Keratinocyte (primary cell): ENCODE data around the gene TRPC4. TPM values are rescaled to one million over a fixed set of nuclear protein-coding genes. Genes with fewer than 3 reads are reported as not detected.

Experiments
- DNase-seq: peaks from one replicate; pipeline ENCODE4 v3.0.0-alpha.2; 2011; ENCODE audit warnings: low read depth, missing footprints, low spot score
- FAIRE-seq: peaks from 2 replicates; lab custom pipeline; 2011; peaks lifted over from hg19 to GRCh38; lab: Jason Lieb, UNC
- H2AFZ ChIP-seq: 2 replicates; pipeline ENCODE4 v1.6.0; 2012; ENCODE audit warnings: low read length, control low read depth, inconsistent platforms; ENCODE audit not compliant: control insufficient read depth
- H3K27ac ChIP-seq: 2 replicates; pipeline ENCODE4 v1.5.1; 2011; ENCODE audit warnings: low read length; ENCODE audit not compliant: control insufficient read depth, insufficient read depth
- H3K27me3 ChIP-seq: 3 replicates; pipeline ENCODE4 v1.6.0; 2011; ENCODE audit warnings: low read length; ENCODE audit not compliant: control insufficient read depth, insufficient read depth; ENCODE audit errors: extremely low read depth
- H3K36me3 ChIP-seq, 2 experiments: 2 replicates in 1 of 2; 3 replicates in 1 of 2; pipeline ENCODE4 v1.5.1; 2011; ENCODE audit warnings: low read length in 2 of 2, mild to moderate bottlenecking in 1 of 2; ENCODE audit not compliant: control insufficient read depth in 2 of 2, insufficient read depth in 2 of 2; ENCODE audit errors: extremely low read depth in 1 of 2
- H3K4me1 ChIP-seq: 3 replicates; pipeline ENCODE4 v1.5.1; 2011; ENCODE audit warnings: low read length; ENCODE audit not compliant: control insufficient read depth, insufficient read depth; ENCODE audit errors: extremely low read depth
- H3K4me2 ChIP-seq: 3 replicates; pipeline ENCODE4 v1.6.0; 2011; ENCODE audit warnings: low read depth, low read length; ENCODE audit not compliant: control insufficient read depth, insufficient read depth; ENCODE audit errors: extremely low read depth
- H3K4me3 ChIP-seq, 3 experiments: fragments of 200-600 bp in 1 of 3; sonication (generic) in 1 of 3; 2 replicates in 2 of 3; 3 replicates in 1 of 3; pipeline ENCODE4 v1.5.1; 2011 to 2016; ENCODE audit warnings: low read length in 3 of 3, mild to moderate bottlenecking in 3 of 3, control low read depth in 2 of 3, inconsistent platforms in 1 of 3, low read depth in 1 of 3, mixed read lengths in 1 of 3, mixed run types in 1 of 3, moderate library complexity in 1 of 3; ENCODE audit not compliant: control insufficient read depth in 2 of 3, insufficient read depth in 2 of 3; ENCODE audit errors: extremely low read depth in 1 of 3
- H3K79me2 ChIP-seq: 2 replicates; pipeline ENCODE4 v1.6.0; 2012; ENCODE audit warnings: low read length; ENCODE audit not compliant: control insufficient read depth, insufficient read depth
- H3K9ac ChIP-seq: 3 replicates; pipeline ENCODE4 v1.6.0; 2011; ENCODE audit warnings: low read length; ENCODE audit not compliant: control insufficient read depth, insufficient read depth; ENCODE audit errors: extremely low read depth
- H3K9me1 ChIP-seq: 3 replicates; pipeline ENCODE4 v1.6.0; 2011; ENCODE audit warnings: low read length; ENCODE audit not compliant: control insufficient read depth, insufficient read depth; ENCODE audit errors: extremely low read depth
- H3K9me3 ChIP-seq: 2 replicates; pipeline ENCODE4 v1.5.1; 2012; ENCODE audit warnings: low read depth, low read length; ENCODE audit not compliant: control insufficient read depth
- H4K20me1 ChIP-seq: 3 replicates; pipeline ENCODE4 v1.6.0; 2011; ENCODE audit warnings: low read length; ENCODE audit not compliant: control insufficient read depth, insufficient read depth; ENCODE audit errors: extremely low read depth
- CTCF ChIP-seq, 3 experiments: IDR thresholded peaks in 1 of 3; conservative IDR thresholded peaks in 1 of 3; optimal IDR thresholded peaks in 1 of 3; 2 replicates in 2 of 3; 3 replicates in 1 of 3; pipeline versions ENCODE3 to v1.5.1; 2011; ENCODE audit warnings: low read length in 3 of 3, mild to moderate bottlenecking in 3 of 3, moderate library complexity in 2 of 3, control low read depth in 1 of 3, inconsistent platforms in 1 of 3; ENCODE audit not compliant: insufficient read depth in 2 of 3; ENCODE audit errors: extremely low read depth in 1 of 3
- EZH2 ChIP-seq: IDR thresholded peaks from one replicate; pipeline ENCODE4 v1.6.1; 2012; ENCODE audit warnings: inconsistent platforms, mild to moderate bottlenecking, low read length, moderate library complexity
- dilution Hi-C: fragments of 300-500 bp; cut with MboI; formaldehyde crosslinking; loops from one replicate; pipeline ENCODE4 v1.7.0; 2020; ENCODE audit warnings: low sequenced_read_pairs; ENCODE audit not compliant: extremely low pct_ligation_motif_present
- polyA plus RNA-seq, 5 experiments: library from polyadenylated mRNA; depleted of rRNA in 3 of 5; stranded (reverse) in 3 of 5; stranded (forward) in 1 of 5; unstranded in 1 of 5; fragments of >200 nt; gene quantifications; 1 replicate in 1 of 5; 2 replicates in 3 of 5; 3 replicates in 1 of 5; pipeline versions ENCODE4 v1.2.1 to v1.2.3, GENCODE V29; 2011 to 2012; ENCODE audit warnings: missing spikeins in 2 of 5, low read depth in 1 of 5, low replicate concordance in 1 of 5

TRPC4 gene
- polyA plus RNA-seq, 1 donor (not counting 4 experiments of a cell fraction or from before 2014, with no cell fraction given), result not detected

- Histone ChIP-seq H3K4me2 (no peak overlapping the region), H3K9me3 (no peaks in the 10 kb centered on the region), H3K79me2 (no peaks in the 10 kb centered on the region), H3K27me3 (no peaks in the 10 kb centered on the region), H3K9ac (no peak overlapping the region), H2AFZ (peak overlapping the region; percentile 44), H3K4me3 (no peak overlapping the region), H3K27ac (no peak overlapping the region), H4K20me1 (no peaks in the 10 kb centered on the region), H3K36me3 (no peaks in the 10 kb centered on the region), H3K4me1 (no peaks in the 10 kb centered on the region), H3K9me1 (no peaks in the 10 kb centered on the region)
- FAIRE-seq, result no peak
- dilution Hi-C loops, result no loop called here
- no peak for DNase-seq
- no peak for TF ChIP-seq CTCF (optimal IDR thresholded peaks at IDR 0.05 in 1 of 3, IDR thresholded peaks at IDR 0.05 in 1 of 3, conservative IDR thresholded peaks at IDR 0.05 in 1 of 3; ENCODE audit: extremely low read depth in 1 of 3, insufficient read depth in 2 of 3, low read length in 3 of 3)
- no peak for TF ChIP-seq EZH2
These were observed 153.0 kb downstream of the TRPC4 start for GRCh38 chr13:37716420-37717195.

- Histone ChIP-seq H3K79me2 (no peaks in the 10 kb centered on the region), H3K27me3 (no peaks in the 10 kb centered on the region), H3K9ac (no peak overlapping the region), H3K9me3 (no peaks in the 10 kb centered on the region), H3K9me1 (no peaks in the 10 kb centered on the region), H3K4me3 (no peak overlapping the region), H3K27ac (no peak overlapping the region), H2AFZ (no peak overlapping the region), H4K20me1 (no peaks in the 10 kb centered on the region), H3K36me3 (no peaks in the 10 kb centered on the region), H3K4me1 (no peaks in the 10 kb centered on the region), H3K4me2 (no peak overlapping the region)
- dilution Hi-C loops, result no loop called here
- FAIRE-seq (no peak), DNase-seq (no peak)
- no peak for TF ChIP-seq EZH2
- TF ChIP-seq CTCF (optimal IDR thresholded peaks at IDR 0.05 in 1 of 3, IDR thresholded peaks at IDR 0.05 in 1 of 3, conservative IDR thresholded peaks at IDR 0.05 in 1 of 3; ENCODE audit: extremely low read depth in 1 of 3, insufficient read depth in 2 of 3, low read length in 3 of 3), result no peak
These were observed 154.0 kb downstream of the TRPC4 start for GRCh38 chr13:37715606-37716015.
